CD4-positive, alpha-beta T cell treated with Interleukin-4 for 4 hours (primary cell): ENCODE results near the gene SLC22A31.
"Not testable (repeated sequence)": the region's sequence is repeated elsewhere in the genome, so short reads cannot be mapped to it uniquely, and the experiment has no call there.

Source experiments
- DNase-seq: peaks from one replicate; pipeline ENCODE4 v3.0.0-alpha.2; 2020

The SLC22A31 gene

GRCh38 chr16:89200124-89200849, at the start of gene SLC22A31:
Gene SLC22A31 (minus strand): TSS chr16:89200537. CDS start chr16:89200501, 36 bp downstream.
- DNase-seq, result no peak

GRCh38 chr16:89248196-89248982, 48.1 kb upstream of the SLC22A31 start:
- no peak for DNase-seq

GRCh38 chr16:89247734-89248075, 47.4 kb upstream of the SLC22A31 start:
- DNase-seq, result not testable (repeated sequence)

GRCh38 chr16:89246903-89247733, 46.8 kb upstream of the SLC22A31 start:
- DNase-seq, result peak; percentile 79

- no peak for DNase-seq
Observed at GRCh38 chr16:89246383-89246902, 46.1 kb upstream of the SLC22A31 start.

GRCh38 chr16:89244754-89245153, 44.4 kb upstream of the SLC22A31 start:
- no peak for DNase-seq

GRCh38 chr16:89244264-89244663, 43.9 kb upstream of the SLC22A31 start:
- not testable (repeated sequence) for DNase-seq

- no peak for DNase-seq
Observed at GRCh38 chr16:89243664-89244063, 43.3 kb upstream of the SLC22A31 start.

- DNase-seq, result no peak
Observed at GRCh38 chr16:89242795-89243200, 42.5 kb upstream of the SLC22A31 start.

- DNase-seq, result peak; percentile 77
Observed at GRCh38 chr16:89241187-89242007, 41.1 kb upstream of the SLC22A31 start.

- DNase-seq, result no peak
Observed at GRCh38 chr16:89237733-89238132, 37.4 kb upstream of the SLC22A31 start.

GRCh38 chr16:89233678-89234490, 33.5 kb upstream of the SLC22A31 start:
- DNase-seq, result no peak

GRCh38 chr16:89232107-89232506, 31.8 kb upstream of the SLC22A31 start:
- DNase-seq, result no peak

GRCh38 chr16:89230255-89230654, 29.9 kb upstream of the SLC22A31 start:
- no peak for DNase-seq

GRCh38 chr16:89224665-89225064, 24.3 kb upstream of the SLC22A31 start:
- DNase-seq, result no peak

GRCh38 chr16:89222931-89223330, 22.6 kb upstream of the SLC22A31 start:
- no peak for DNase-seq

GRCh38 chr16:89221604-89222003, 21.3 kb upstream of the SLC22A31 start:
- DNase-seq, result no peak

- DNase-seq, result no peak
Observed at GRCh38 chr16:89219365-89219764, 19.0 kb upstream of the SLC22A31 start.

- peak; percentile 73 for DNase-seq
Observed at GRCh38 chr16:89217388-89218191, 17.3 kb upstream of the SLC22A31 start, which contains the start of gene ZNF778. Gene ZNF778 (plus strand): TSS chr16:89217703. CDS start chr16:89221128, 3,425 bp downstream.

GRCh38 chr16:89217138-89217387, 16.7 kb upstream of the SLC22A31 start:
- no peak for DNase-seq
